Progenitor cell of endocrine pancreas (in vitro differentiated cells): Measurements from ENCODE around the gene LLPH. TPM values are rescaled to one million over a fixed set of nuclear protein-coding genes. Genes with fewer than 3 reads are reported as not detected.

Experiments used
- DNase-seq: peaks from one replicate; pipeline ENCODE4 v3.0.0; 2021; ENCODE audit warnings: low spot score; ENCODE audit not compliant: unreplicated experiment
- H3K27ac Mint-ChIP-seq: 2 replicates; pipeline ENCODE4 v1.8.0; 2021; ENCODE audit warnings: mild to moderate bottlenecking, moderate library complexity, mixed read lengths
- H3K27me3 Mint-ChIP-seq: 2 replicates; pipeline ENCODE4 v1.8.0; 2021; ENCODE audit warnings: mixed read lengths
- H3K36me3 Mint-ChIP-seq: 2 replicates; pipeline ENCODE4 v1.8.0; 2022; ENCODE audit warnings: mixed read lengths; ENCODE audit not compliant: insufficient read depth
- H3K4me1 Mint-ChIP-seq: 2 replicates; pipeline ENCODE4 v1.8.0; 2021; ENCODE audit warnings: low read depth, mixed read lengths
- H3K4me3 Mint-ChIP-seq: 2 replicates; pipeline ENCODE4 v1.8.0; 2021; ENCODE audit warnings: low read depth, mild to moderate bottlenecking, moderate library complexity, mixed read lengths
- H3K9me3 Mint-ChIP-seq: 2 replicates; pipeline ENCODE4 v1.8.0; 2021; ENCODE audit warnings: low read depth, mixed read lengths
- CTCF ChIP-seq: fragments of 200-600 bp; sonication (generic); IDR thresholded peaks from one replicate; pipeline ENCODE4 v1.5.0; 2021; ENCODE audit warnings: antibody characterized with exemption, mild to moderate bottlenecking; ENCODE audit not compliant: unreplicated experiment
- total RNA-seq: library from RNA; stranded (reverse); gene quantifications from 2 replicates; pipeline ENCODE4 v1.2.1, GENCODE V29; 2021

LLPH gene
- total RNA-seq, 1 donor from 2014 or later, result 22.4 TPM

- Mint-ChIP-seq H3K27ac (no peak overlapping the region), H3K27me3 (no peaks in the 10 kb centered on the region), H3K4me3 (no peak overlapping the region), H3K36me3 (peaks cover 2% of the 10 kb centered on the region), H3K4me1 (peaks cover 4% of the 10 kb centered on the region), H3K9me3 (peaks cover 10% of the 10 kb centered on the region)
- no peak for DNase-seq
- peak; percentile 32 for TF ChIP-seq CTCF
Measured at GRCh38 chr12:66103016-66103913, 27.3 kb downstream of the LLPH start.

- DNase-seq, result no peak
- H3K9me3 Mint-ChIP-seq, result no peaks in the 10 kb centered on the region
- no peaks in the 10 kb centered on the region for H3K36me3 Mint-ChIP-seq
- H3K4me1 Mint-ChIP-seq, result no peaks in the 10 kb centered on the region
- no peak overlapping the region for H3K4me3 Mint-ChIP-seq
- H3K27me3 Mint-ChIP-seq, result peaks cover 4% of the 10 kb centered on the region
- TF ChIP-seq CTCF, result no peak
- no peak overlapping the region for H3K27ac Mint-ChIP-seq
Measured at GRCh38 chr12:66092559-66093269, 37.8 kb downstream of the LLPH start.

DNA sequence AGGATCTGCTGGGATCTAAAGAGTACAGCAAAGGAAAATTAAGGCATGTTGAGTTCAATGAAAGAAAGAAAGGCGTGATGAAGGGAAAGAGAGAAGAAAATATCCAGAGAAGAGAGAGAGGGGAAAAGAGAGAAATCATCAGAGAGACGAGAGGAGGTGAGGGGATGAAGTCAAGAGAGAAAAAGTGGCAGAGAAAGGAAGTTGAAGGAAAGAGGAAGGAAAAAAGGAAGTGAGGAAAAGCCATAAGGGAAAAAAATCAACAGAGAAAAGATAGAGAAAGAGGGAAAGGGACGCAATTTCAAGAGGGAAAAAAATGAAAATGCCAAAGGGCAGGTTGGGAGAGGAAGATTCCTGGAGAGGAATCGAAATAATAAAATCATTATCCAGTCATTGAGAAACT lies 40.4 kb downstream of the LLPH start:
- DNase-seq, result no peak
- Mint-ChIP-seq H3K4me1 (peaks cover 12% of the 10 kb centered on the region), H3K4me3 (no peak overlapping the region), H3K27me3 (peaks cover 4% of the 10 kb centered on the region), H3K27ac (no peak overlapping the region), H3K9me3 (no peaks in the 10 kb centered on the region), H3K36me3 (no peaks in the 10 kb centered on the region)
- no peak for TF ChIP-seq CTCF

DNA sequence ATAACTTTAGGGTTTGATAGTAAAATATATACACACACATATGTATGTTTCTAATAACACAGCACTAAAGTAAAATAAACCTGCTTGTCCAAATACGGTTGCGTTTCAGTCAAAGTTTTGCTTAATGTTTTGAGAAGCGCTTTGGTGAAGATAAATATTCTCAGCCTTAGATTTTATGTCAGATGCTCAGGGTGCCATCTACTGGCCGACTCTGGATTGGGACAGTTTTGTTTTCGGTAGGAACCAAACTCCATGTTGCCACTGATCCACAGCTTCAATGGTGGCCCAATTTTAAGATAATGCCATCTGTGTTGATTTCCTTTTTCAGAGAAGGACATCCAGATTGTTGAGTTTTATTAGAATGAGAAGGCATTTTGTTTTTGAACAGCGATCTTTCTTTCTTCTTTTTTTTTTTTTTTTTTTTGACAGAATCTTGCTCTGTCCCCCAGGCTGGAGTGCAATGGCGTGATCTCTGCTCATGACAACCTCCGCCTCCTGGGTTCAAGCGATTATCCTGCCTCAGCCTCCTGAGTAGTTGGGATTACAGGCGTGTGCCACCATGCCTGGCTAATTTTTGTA lies 43.1 kb downstream of the LLPH start:
- Mint-ChIP-seq H3K4me3 (no peak overlapping the region), H3K27ac (no peak overlapping the region), H3K4me1 (peaks cover 12% of the 10 kb centered on the region), H3K9me3 (no peaks in the 10 kb centered on the region), H3K27me3 (peaks cover 4% of the 10 kb centered on the region), H3K36me3 (no peaks in the 10 kb centered on the region)
- DNase-seq, result peak; percentile 33
- TF ChIP-seq CTCF, result peak; percentile 77

- Mint-ChIP-seq H3K36me3 (no peaks in the 10 kb centered on the region), H3K4me3 (no peak overlapping the region), H3K27me3 (peaks cover 4% of the 10 kb centered on the region), H3K4me1 (peaks cover 12% of the 10 kb centered on the region), H3K27ac (no peak overlapping the region), H3K9me3 (no peaks in the 10 kb centered on the region)
- DNase-seq, result no peak
- no peak for TF ChIP-seq CTCF
Measured at GRCh38 chr12:66085998-66086397, 44.6 kb downstream of the LLPH start.
